B cell (primary cell): Measurements from ENCODE around the gene ULBP1. TPM values are rescaled to one million over a fixed set of nuclear protein-coding genes. Genes with fewer than 3 reads are reported as not detected.

Experiments
- ATAC-seq: fragments of 200-7000 bp; cut with Tn5 transposase; one replicate; pipeline ENCODE4 v1.10.0; 2021; ENCODE audit warnings: low read depth, mild to moderate bottlenecking, moderate number of reproducible peaks, moderate library complexity
- CTCF ChIA-PET: fragments of 350-600 bp; sonication (Branson Sonifier 250); formaldehyde crosslinking; loops from one replicate; lab custom pipeline; 2021; ENCODE audit warnings: antibody characterized with exemption, inconsistent platforms; lab: Charles Lee
- POLR2A ChIA-PET: fragments of 350-600 bp; sonication (Branson Sonifier 250); formaldehyde crosslinking; loops from one replicate; lab custom pipeline; 2021; ENCODE audit warnings: antibody characterized with exemption; lab: Charles Lee
- DNase-seq: peaks from one replicate; pipeline ENCODE4 v3.0.0; 2013
- H2AFZ ChIP-seq: 2 replicates; pipeline ENCODE4 v1.6.1; 2012; ENCODE audit warnings: mild to moderate bottlenecking, low read depth, low read length; ENCODE audit not compliant: insufficient read depth, poor library complexity, severe bottlenecking
- H3K27ac ChIP-seq, 2 donors: 1 replicate in 1 of 2; 2 replicates in 1 of 2; pipeline ENCODE4 v1.5.1; 2012 to 2013; ENCODE audit warnings: low read length in 2 of 2, mild to moderate bottlenecking in 2 of 2, moderate library complexity in 1 of 2
- H3K27me3 ChIP-seq, 4 experiments: fragments of 200-600 bp in 1 of 4; sonication (generic) in 1 of 4; replicated peaks in 1 of 4; 1 replicate in 2 of 4; 2 replicates in 2 of 4; pipeline versions ENCODE4 v1.6.1 to v1.7.0; 2013 to 2016; ENCODE audit warnings: low read length in 3 of 4, mild to moderate bottlenecking in 2 of 4, mixed read lengths in 1 of 4, moderate library complexity in 1 of 4; ENCODE audit not compliant: insufficient read depth in 4 of 4, control insufficient read depth in 3 of 4; ENCODE audit errors: control extremely low read depth in 1 of 4
- H3K36me3 ChIP-seq, 2 experiments: replicated peaks in 1 of 2; 1 replicate in 1 of 2; 2 replicates in 1 of 2; pipeline versions ENCODE4 v1.6.1 to v1.7.1; 2013; ENCODE audit warnings: low read length in 1 of 2; ENCODE audit not compliant: insufficient read depth in 2 of 2, control insufficient read depth in 1 of 2; ENCODE audit errors: control extremely low read depth in 1 of 2, extremely low read depth in 1 of 2
- H3K4me1 ChIP-seq, 2 donors: fragments of 200-600 bp in 1 of 2; sonication (generic) in 1 of 2; 1 replicate in 1 of 2; 2 replicates in 1 of 2; pipeline versions ENCODE4 v1.5.1 to v1.6.1; 2013 to 2017; ENCODE audit warnings: low read length in 2 of 2; ENCODE audit not compliant: control insufficient read depth in 2 of 2, insufficient read depth in 2 of 2
- H3K4me2 ChIP-seq: replicated peaks from 2 replicates; pipeline ENCODE3; 2012; ENCODE audit warnings: mild to moderate bottlenecking, low read depth, low read length; ENCODE audit not compliant: poor library complexity, severe bottlenecking
- H3K4me3 ChIP-seq, 5 experiments: fragments of 200-600 bp in 1 of 5; sonication (generic) in 1 of 5; 1 replicate in 3 of 5; 2 replicates in 2 of 5; pipeline versions ENCODE4 v1.5.1 to v1.7.0; 2011 to 2016; ENCODE audit warnings: low read length in 4 of 5, mild to moderate bottlenecking in 4 of 5, low read depth in 2 of 5, control low read depth in 1 of 5, moderate library complexity in 1 of 5; ENCODE audit not compliant: insufficient read depth in 1 of 5; ENCODE audit errors: control extremely low read depth in 1 of 5, extremely low read depth in 1 of 5
- H3K79me2 ChIP-seq: fragments of 200-600 bp; sonication (generic); one replicate; pipeline ENCODE4 v1.6.0; 2016; ENCODE audit warnings: low read length; ENCODE audit not compliant: control insufficient read depth, insufficient read depth
- H3K9ac ChIP-seq: fragments of 200-600 bp; sonication (generic); 2 replicates; pipeline ENCODE4 v1.6.1; 2017; ENCODE audit warnings: mild to moderate bottlenecking, low read length, moderate library complexity
- H3K9me3 ChIP-seq, 3 donors: one replicate each; pipeline versions ENCODE4 v1.6.1 to v1.7.1; 2013; ENCODE audit warnings: low read length in 2 of 3; ENCODE audit not compliant: control insufficient read depth in 2 of 3, insufficient read depth in 1 of 3; ENCODE audit errors: control extremely low read depth in 1 of 3
- H4K20me1 ChIP-seq: 2 replicates; pipeline ENCODE4 v1.6.0; 2012; ENCODE audit warnings: mild to moderate bottlenecking, low read length; ENCODE audit not compliant: insufficient read depth, control insufficient read depth, poor library complexity, severe bottlenecking
- H3K27ac Mint-ChIP-seq: one replicate; pipeline ENCODE4 v1.8.0; 2021; ENCODE audit warnings: mixed read lengths
- H3K27me3 Mint-ChIP-seq: one replicate; pipeline ENCODE4 v1.8.0; 2021; ENCODE audit warnings: mixed read lengths
- H3K4me1 Mint-ChIP-seq: one replicate; pipeline ENCODE4 v1.8.0; 2021; ENCODE audit warnings: mixed read lengths
- H3K4me3 Mint-ChIP-seq: one replicate; pipeline ENCODE4 v1.8.0; 2021; ENCODE audit warnings: mixed read lengths
- H3K9me3 Mint-ChIP-seq: one replicate; pipeline ENCODE4 v1.8.0; 2022; ENCODE audit warnings: mixed read lengths; ENCODE audit not compliant: insufficient read depth
- EZH2 ChIP-seq: IDR thresholded peaks from 2 replicates; pipeline ENCODE4 v1.6.1; 2012; ENCODE audit warnings: borderline replicate concordance, low read depth, mild to moderate bottlenecking, moderate library complexity, low read length; ENCODE audit not compliant: insufficient read depth, poor library complexity, severe bottlenecking
- WGBS: methylation state at CpG from one replicate; pipeline ENCODE4 v1.1.5; 2013; ENCODE audit warnings: missing lambda C conversion rate; ENCODE audit not compliant: insufficient coverage; 5-methylcytosine and 5-hydroxymethylcytosine counted together
- intact Hi-C: fragments of 100-400 bp; cut with micrococcal nuclease; formaldehyde crosslinking; loops from one replicate; pipeline ENCODE4 v1.10.0; 2022
- polyA plus RNA-seq: library from polyadenylated mRNA; depleted of rRNA; stranded (reverse); fragments of >200 nt; gene quantifications from 2 replicates; pipeline ENCODE4 v1.2.3, GENCODE V29; 2012
- total RNA-seq, 2 donors: library from RNA; stranded (reverse); fragments of 120-200 nt in 1 of 2; gene quantifications; 1 replicate in 1 of 2; 2 replicates in 1 of 2; pipeline versions ENCODE4 v1.2.3 to v1.2.4, GENCODE V29; 2013 to 2022
- TF ChIP-seq, protein P1 (sequence below): fragments of 200-600 bp; IDR thresholded peaks from one replicate; pipeline ENCODE4 v1.8.0; 2022; ENCODE audit warnings: antibody characterized with exemption, mild to moderate bottlenecking

Gene ULBP1
- total and polyA plus RNA-seq, 2 donors (not counting 1 experiment from before 2014, with no cell fraction given), result 0.04 to 0.12 TPM

DNA sequence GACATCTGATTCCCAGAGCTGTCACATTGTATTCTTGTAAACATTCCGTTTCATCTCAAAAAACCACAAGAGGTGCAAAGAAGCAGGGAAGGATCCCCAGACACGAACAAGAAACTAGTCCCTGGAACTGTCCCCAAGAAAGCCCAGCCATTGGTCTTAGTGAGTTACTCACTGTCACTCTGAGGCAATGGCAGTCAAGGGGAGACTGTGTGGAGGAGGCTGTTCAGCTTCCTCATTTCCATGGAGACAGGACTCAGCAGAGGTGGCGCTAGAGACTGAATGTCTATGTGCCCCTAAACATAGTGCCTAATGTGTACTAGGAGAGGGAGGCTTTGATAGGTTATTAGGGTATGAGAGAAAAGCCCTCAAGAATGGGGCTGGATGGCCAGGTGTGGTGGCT lies 11.1 kb downstream of the ULBP1 start:
- POLR2A ChIA-PET, result no interaction called here
- peaks cover 70% of the 10 kb centered on the region for H3K27me3 Mint-ChIP-seq
- ATAC-seq, result no peak

DNA sequence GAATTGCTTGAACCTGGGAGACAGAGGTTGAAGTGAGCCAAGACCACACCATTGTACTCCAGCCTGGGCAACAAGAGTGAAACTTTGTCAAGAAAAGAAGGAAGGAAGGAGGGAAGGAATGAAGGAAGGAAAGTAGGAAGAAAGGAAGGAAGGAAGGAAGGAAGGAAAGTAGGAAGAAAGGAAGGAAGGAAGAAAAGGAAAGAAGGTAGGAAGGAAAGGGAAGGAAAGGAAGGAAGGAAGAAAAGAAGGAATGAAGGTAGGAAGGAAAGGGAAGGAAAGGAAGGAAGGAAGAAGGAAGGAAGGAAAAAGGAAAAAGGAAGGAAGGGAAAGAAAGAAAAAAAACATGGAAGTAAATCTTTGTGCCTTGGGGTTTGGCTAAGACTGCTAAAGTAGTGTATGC lies 11.7 kb downstream of the ULBP1 start:
- H3K9me3 Mint-ChIP-seq, result no peaks in the 10 kb centered on the region
- H3K27ac Mint-ChIP-seq, result no peak overlapping the region
- no peak overlapping the region for H3K27ac ChIP-seq
- H3K9me3 ChIP-seq, result peaks cover 0 to 4% (median 0%) of the 10 kb centered on the region in 3 donors
- DNase-seq (no peak), ATAC-seq (no peak)
- H3K4me2 ChIP-seq, result no peak overlapping the region
- no peak for TF ChIP-seq EZH2
- TF ChIP-seq, protein P1, sequence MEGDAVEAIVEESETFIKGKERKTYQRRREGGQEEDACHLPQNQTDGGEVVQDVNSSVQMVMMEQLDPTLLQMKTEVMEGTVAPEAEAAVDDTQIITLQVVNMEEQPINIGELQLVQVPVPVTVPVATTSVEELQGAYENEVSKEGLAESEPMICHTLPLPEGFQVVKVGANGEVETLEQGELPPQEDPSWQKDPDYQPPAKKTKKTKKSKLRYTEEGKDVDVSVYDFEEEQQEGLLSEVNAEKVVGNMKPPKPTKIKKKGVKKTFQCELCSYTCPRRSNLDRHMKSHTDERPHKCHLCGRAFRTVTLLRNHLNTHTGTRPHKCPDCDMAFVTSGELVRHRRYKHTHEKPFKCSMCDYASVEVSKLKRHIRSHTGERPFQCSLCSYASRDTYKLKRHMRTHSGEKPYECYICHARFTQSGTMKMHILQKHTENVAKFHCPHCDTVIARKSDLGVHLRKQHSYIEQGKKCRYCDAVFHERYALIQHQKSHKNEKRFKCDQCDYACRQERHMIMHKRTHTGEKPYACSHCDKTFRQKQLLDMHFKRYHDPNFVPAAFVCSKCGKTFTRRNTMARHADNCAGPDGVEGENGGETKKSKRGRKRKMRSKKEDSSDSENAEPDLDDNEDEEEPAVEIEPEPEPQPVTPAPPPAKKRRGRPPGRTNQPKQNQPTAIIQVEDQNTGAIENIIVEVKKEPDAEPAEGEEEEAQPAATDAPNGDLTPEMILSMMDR, result no peak
- ChIA-PET CTCF (no interaction called here), POLR2A (no interaction called here)
- H3K27me3 Mint-ChIP-seq, result peaks cover 67% of the 10 kb centered on the region
- no peak overlapping the region for H3K4me3 Mint-ChIP-seq
- H3K4me1 ChIP-seq, result peaks cover 0 to 3% of the 10 kb centered on the region in 2 donors
- H3K36me3 ChIP-seq, result no peaks in the 10 kb centered on the region
- no peaks in the 10 kb centered on the region for H3K4me1 Mint-ChIP-seq
- H4K20me1 ChIP-seq, result no peaks in the 10 kb centered on the region
- no peak overlapping the region for H3K4me3 ChIP-seq
- peaks cover 0 to 45% (median 19%) of the 10 kb centered on the region in 4 experiments for H3K27me3 ChIP-seq
- intact Hi-C loops, result no loop called here
- H2AFZ ChIP-seq, result no peak overlapping the region
- H3K79me2 ChIP-seq, result no peaks in the 10 kb centered on the region
- no peak overlapping the region for H3K9ac ChIP-seq

More for the DNA sequence above, 11.1 kb downstream of the ULBP1 start:
- peaks cover 0 to 5% (median 0%) of the 10 kb centered on the region in 3 donors for H3K9me3 ChIP-seq
- no peaks in the 10 kb centered on the region for H3K36me3 ChIP-seq
- H3K79me2 ChIP-seq, result no peaks in the 10 kb centered on the region
- intact Hi-C loops, result no loop called here
- DNase-seq, result no peak
- whole genome bisulfite sequencing, result 29% methylated on average over 2 of the region's 3 CpGs
- TF ChIP-seq EZH2, result no peak
- TF ChIP-seq, protein P1, result no peak
- Mint-ChIP-seq H3K9me3 (no peaks in the 10 kb centered on the region), H3K27ac (no peak overlapping the region), H3K4me1 (no peaks in the 10 kb centered on the region), H3K4me3 (no peak overlapping the region)
- CTCF ChIA-PET, result no interaction called here
- H4K20me1 ChIP-seq, result no peaks in the 10 kb centered on the region
- H3K4me2 ChIP-seq, result no peak overlapping the region
- H3K9ac ChIP-seq, result no peak overlapping the region
- peaks cover 0 to 3% of the 10 kb centered on the region in 2 donors for H3K4me1 ChIP-seq
- no peak overlapping the region for H2AFZ ChIP-seq
- H3K4me3 ChIP-seq, result no peak overlapping the region
- no peak overlapping the region for H3K27ac ChIP-seq
- H3K27me3 ChIP-seq, result peaks cover 0 to 50% (median 21%) of the 10 kb centered on the region in 4 experiments
